Glutamatergic neuron (in vitro differentiated cells): Measurements from ENCODE around the gene MYRF. TPM values are rescaled to one million over a fixed set of nuclear protein-coding genes. Genes with fewer than 3 reads are reported as not detected.

Experiments used
- DNase-seq: peaks from one replicate; pipeline ENCODE4 v3.0.0; 2022
- H3K27ac Mint-ChIP-seq: one replicate; pipeline ENCODE4 v1.8.0; 2020; ENCODE audit warnings: mild to moderate bottlenecking, mixed read lengths, inconsistent platforms; ENCODE audit not compliant: unreplicated experiment
- H3K27me3 Mint-ChIP-seq: one replicate; pipeline ENCODE4 v1.8.0; 2020; ENCODE audit warnings: mild to moderate bottlenecking, moderate library complexity, mixed read lengths, inconsistent platforms; ENCODE audit not compliant: unreplicated experiment
- H3K36me3 Mint-ChIP-seq: one replicate; pipeline ENCODE4 v1.8.0; 2020; ENCODE audit warnings: mild to moderate bottlenecking, mixed read lengths, inconsistent platforms; ENCODE audit not compliant: unreplicated experiment
- H3K4me1 Mint-ChIP-seq: one replicate; pipeline ENCODE4 v1.8.0; 2020; ENCODE audit warnings: mild to moderate bottlenecking, low read depth, mixed read lengths, inconsistent platforms; ENCODE audit not compliant: unreplicated experiment
- H3K4me3 Mint-ChIP-seq: one replicate; pipeline ENCODE4 v1.8.0; 2020; ENCODE audit warnings: mild to moderate bottlenecking, mixed read lengths, inconsistent platforms; ENCODE audit not compliant: unreplicated experiment
- H3K9me3 Mint-ChIP-seq: one replicate; pipeline ENCODE4 v1.8.0; 2020; ENCODE audit warnings: mild to moderate bottlenecking, moderate library complexity, mixed read lengths, inconsistent platforms; ENCODE audit not compliant: unreplicated experiment
- total RNA-seq: library from RNA; stranded (reverse); fragmentation: NEBNext Ultra II Directional; extraction: Animal tissue kit (Norgen Biotek cat#: 25700); gene quantifications from one replicate; pipeline ENCODE4 v1.2.1, GENCODE V29; 2021; ENCODE audit not compliant: unreplicated experiment
- TF ChIP-seq, protein P1 (sequence below): fragments of 200-600 bp; sonication (generic); IDR thresholded peaks from one replicate; pipeline ENCODE4 v1.5.0; 2021; ENCODE audit not compliant: partially characterized antibody, unreplicated experiment

MYRF gene
- total RNA-seq, 1 donor from 2014 or later, result 0.29 TPM

DNA sequence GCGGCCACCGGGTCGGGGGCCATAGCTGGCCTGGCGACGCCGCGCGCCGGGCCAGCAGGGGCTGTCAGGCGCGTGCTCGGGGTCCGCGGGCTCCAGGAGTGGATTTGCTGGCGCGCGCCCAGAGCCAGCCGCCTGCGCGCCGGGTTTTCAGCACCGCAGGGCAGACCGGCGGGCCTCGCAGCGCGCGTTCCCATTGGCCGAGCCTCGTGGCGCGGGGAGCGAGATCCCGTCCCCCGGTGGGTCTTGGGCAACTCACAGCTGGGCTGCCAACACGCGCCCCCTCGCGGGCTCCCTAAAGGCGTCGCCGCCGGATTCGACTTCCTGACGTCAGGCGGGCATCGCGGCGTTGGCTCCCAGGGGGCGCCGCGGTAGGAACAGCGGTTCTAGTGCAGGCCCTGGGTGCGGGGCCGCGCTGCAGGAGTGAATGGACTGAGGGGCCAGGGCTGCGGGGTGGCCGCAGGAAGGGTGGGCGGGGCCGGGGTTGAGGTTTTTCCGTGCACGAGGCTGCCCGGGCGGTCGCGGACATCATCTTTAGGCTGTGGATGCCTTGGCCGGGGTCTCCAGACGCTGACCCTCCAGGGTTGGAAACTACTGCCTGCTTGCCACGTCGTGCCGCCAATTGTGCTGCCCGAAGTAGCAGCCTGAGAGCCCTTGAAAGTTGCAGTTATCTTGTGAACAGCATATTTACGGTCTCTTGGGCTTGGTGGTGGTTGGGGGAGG lies 64.5 kb downstream of the MYRF start, which contains the start of gene FADS1:
Gene FADS1, minus strand, starts transcription at position 268 of the 720 bp plus-strand sequence. Its CDS starts 74 bp downstream, at position 194.
- Mint-ChIP-seq H3K4me1 (peaks cover 16% of the 10 kb centered on the region), H3K4me3 (peak within 1 kb of the TSS; percentile 99), H3K36me3 (peaks cover 4% of the 10 kb centered on the region), H3K9me3 (peaks cover 16% of the 10 kb centered on the region), H3K27me3 (peaks cover 11% of the 10 kb centered on the region), H3K27ac (peak within 1 kb of the TSS; percentile 99)
- peak; percentile 97 for DNase-seq
- TF ChIP-seq, protein P1, sequence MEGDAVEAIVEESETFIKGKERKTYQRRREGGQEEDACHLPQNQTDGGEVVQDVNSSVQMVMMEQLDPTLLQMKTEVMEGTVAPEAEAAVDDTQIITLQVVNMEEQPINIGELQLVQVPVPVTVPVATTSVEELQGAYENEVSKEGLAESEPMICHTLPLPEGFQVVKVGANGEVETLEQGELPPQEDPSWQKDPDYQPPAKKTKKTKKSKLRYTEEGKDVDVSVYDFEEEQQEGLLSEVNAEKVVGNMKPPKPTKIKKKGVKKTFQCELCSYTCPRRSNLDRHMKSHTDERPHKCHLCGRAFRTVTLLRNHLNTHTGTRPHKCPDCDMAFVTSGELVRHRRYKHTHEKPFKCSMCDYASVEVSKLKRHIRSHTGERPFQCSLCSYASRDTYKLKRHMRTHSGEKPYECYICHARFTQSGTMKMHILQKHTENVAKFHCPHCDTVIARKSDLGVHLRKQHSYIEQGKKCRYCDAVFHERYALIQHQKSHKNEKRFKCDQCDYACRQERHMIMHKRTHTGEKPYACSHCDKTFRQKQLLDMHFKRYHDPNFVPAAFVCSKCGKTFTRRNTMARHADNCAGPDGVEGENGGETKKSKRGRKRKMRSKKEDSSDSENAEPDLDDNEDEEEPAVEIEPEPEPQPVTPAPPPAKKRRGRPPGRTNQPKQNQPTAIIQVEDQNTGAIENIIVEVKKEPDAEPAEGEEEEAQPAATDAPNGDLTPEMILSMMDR, result peak; percentile 64

DNA sequence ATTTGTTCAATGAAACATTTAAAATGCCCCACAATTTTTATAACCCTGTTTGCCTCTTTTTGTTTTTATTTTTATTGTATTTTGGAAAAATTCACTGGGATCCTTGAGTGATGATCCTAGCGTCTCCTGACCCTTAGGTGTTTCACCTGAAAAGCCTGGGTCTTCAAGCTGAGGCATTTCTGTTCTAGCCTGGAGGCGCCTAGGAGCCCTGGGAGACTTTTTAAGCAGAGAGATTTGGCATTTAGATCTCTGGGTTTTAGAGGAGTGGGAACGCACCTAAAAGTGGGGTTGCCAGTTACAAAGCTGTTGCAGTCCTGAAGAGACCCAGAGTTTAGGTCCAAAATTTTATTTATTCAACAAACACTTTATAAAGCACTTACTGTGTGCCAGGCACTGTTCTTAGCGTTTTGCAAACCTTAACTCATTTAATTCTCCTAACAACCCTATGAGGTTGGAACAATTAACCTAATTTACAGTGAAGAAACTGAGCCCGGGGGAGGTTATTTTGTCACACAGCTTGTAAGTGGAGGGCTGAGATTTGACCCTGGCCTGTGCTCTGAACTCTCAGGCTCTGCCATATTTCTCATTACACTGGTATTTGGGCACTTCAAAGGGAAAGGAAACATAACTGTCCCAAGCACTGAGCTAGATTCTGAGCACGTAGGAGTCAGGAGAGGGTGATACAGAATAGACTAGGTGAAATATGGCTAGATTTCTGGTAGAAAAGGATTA lies 65.2 kb downstream of the MYRF start:
- DNase-seq, result no peak
- H3K9me3 Mint-ChIP-seq, result peaks cover 14% of the 10 kb centered on the region
- H3K27me3 Mint-ChIP-seq, result peaks cover 11% of the 10 kb centered on the region
- peaks cover 4% of the 10 kb centered on the region for H3K36me3 Mint-ChIP-seq
- H3K4me1 Mint-ChIP-seq, result peaks cover 16% of the 10 kb centered on the region
- peak overlapping the region; percentile 81 for H3K4me3 Mint-ChIP-seq
- H3K27ac Mint-ChIP-seq, result peak overlapping the region; percentile 60
- TF ChIP-seq, protein P1, result no peak

DNA sequence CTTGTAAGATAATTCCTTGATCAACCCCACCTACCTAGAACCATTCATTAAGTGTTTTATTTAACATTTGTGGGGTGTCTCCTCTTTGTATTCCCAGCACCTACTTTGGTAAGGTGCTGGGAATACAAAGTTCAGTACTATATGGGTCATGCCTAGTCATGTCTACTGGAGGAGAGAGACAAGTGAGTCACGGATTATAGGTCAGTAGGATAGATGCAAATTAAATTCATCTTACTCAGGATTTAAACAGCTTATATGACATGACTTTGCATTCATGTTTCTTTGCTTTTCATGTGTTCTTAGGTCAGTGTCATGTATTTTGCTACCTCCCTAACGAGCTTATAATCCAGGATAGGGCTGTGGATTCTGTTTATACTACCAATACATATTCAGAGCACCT lies 67.7 kb downstream of the MYRF start:
- TF ChIP-seq, protein P1, result no peak
- Mint-ChIP-seq H3K27ac (no peak overlapping the region), H3K4me3 (no peak overlapping the region), H3K9me3 (peaks cover 12% of the 10 kb centered on the region), H3K36me3 (no peaks in the 10 kb centered on the region), H3K4me1 (peaks cover 7% of the 10 kb centered on the region), H3K27me3 (peaks cover 7% of the 10 kb centered on the region)
- DNase-seq, result no peak

DNA sequence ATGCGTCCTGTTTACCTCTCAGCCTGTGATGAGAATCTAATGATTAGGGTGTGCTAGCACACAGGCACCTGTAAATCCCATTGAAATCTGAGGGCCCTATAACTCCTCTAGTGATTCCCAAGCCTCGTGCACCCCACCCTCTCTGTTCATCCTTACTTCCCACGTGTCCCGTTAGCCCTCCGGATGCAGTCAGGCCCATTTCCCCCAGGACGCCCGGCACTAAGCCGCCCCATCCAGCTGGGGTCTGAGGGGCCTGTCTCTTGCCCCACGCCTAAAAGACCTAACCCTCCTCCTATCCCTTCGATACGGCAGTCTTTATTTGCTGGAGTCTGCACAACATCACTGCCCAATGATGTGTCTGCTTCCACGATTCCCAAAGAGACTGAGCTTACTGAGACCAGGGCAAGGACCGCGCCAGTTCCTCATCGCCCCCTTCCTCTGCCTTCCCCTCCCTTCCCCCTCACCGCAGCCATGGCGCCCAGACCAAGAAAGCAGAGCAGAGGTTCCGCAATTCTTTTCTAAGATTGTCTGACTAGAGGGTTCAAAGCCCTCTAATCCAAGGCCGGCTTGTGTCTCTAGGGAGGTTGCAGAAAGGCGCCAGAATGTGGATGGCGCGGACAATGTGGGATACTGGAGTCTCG lies 74.6 kb downstream of the MYRF start:
- H3K27me3 Mint-ChIP-seq, result peaks cover 23% of the 10 kb centered on the region
- H3K27ac Mint-ChIP-seq, result peak overlapping the region; percentile 99
- H3K4me3 Mint-ChIP-seq, result peak overlapping the region; percentile 95
- TF ChIP-seq, protein P1, result peak; percentile 23
- peaks cover 33% of the 10 kb centered on the region for H3K4me1 Mint-ChIP-seq
- DNase-seq, result peak; percentile 49
- H3K36me3 Mint-ChIP-seq, result no peaks in the 10 kb centered on the region
- peaks cover 18% of the 10 kb centered on the region for H3K9me3 Mint-ChIP-seq
